HG02759 (cell line): ENCODE measurements around the gene TLCD1.
"Not testable (repeated sequence)": the region's sequence is repeated elsewhere in the genome, so short reads cannot be mapped to it uniquely, and the experiment has no call there.

Experiments
- ATAC-seq: cut with Tn5 transposase; IDR thresholded peaks from one replicate; pipeline ENCODE4 v1.9.1; 2021; ENCODE audit warnings: mild to moderate bottlenecking, moderate library complexity; ENCODE audit not compliant: unreplicated experiment

The TLCD1 gene

GRCh38 chr17:28747051-28747691 lies 21.1 kb upstream of the TLCD1 start:
- no peak for ATAC-seq

DNA sequence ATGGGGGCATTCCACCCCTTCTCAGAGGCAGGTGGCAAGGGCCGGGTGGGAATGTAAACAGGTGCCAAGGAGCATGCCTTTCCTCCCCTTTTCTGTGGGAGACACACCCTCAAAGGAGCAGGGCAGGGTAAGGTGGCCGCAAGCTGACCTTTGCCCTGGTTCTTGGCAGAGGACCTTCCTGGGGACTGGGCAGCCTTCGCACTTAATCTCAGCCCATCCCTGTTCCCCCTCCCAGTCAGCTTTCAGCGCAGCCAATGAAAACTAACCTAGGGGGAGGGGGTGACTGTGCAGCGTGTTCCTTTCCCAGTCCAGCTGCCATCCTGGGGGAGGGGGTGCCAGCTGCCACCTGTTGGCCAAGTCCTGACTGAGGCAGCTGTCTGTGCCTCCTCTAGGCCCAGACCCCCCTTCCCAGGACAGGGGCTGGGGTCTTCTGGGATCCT lies 20.6 kb upstream of the TLCD1 start:
- ATAC-seq: no peak

GRCh38 chr17:28745786-28746411 lies 19.9 kb upstream of the TLCD1 start:
- no peak for ATAC-seq

- ATAC-seq: no peak
Observed at GRCh38 chr17:28744972-28745785, 19.1 kb upstream of the TLCD1 start.

GRCh38 chr17:28744104-28744971 lies 18.3 kb upstream of the TLCD1 start:
- peak; percentile 42 for ATAC-seq

DNA sequence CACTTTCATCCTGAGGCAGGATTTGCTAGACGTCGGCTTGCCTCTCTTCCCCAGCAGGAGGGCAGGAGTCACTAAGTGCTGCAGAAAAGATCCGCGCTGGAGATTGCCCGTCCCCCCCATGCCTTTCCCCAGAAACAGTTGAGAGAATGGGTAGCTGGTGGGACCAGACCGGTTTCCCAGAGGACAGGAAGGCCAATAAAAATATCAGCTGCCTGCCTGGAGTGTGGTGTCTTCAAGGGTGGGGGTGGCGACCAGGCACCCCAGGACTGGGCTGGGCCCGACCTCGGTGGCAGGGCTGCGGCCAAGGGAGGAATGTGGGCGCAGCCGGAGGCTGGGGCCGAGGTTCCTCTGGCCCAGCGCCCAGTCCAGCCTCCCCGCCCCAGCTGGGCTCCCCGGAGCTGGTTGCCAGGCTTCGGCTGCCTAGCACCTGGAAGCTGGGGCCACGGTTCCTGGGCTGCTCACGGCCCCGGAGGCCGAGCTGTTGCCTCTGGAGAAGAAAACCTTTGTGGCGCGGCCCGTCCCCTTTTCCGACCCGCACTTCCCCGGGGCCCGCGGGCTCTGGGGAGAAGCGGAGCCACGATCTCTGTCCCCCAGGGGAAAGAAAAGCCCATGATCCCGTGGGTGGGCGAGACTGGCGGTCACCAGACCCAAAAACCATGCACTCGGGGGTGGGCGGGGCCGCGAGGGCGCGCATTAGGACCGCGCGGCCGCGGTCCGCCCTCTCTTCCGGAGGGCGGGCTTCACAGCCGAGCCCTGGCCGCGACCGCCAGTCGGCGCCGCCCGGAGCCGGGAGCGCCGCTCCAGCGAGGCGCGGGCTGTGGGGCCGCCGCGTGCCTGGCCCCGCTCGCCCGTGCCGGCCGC lies 17.4 kb upstream of the TLCD1 start, which contains the start of gene TRAF4:
Gene TRAF4, plus strand, starts transcription at position 769 of the 861 bp plus-strand sequence. CDS start 102 bp downstream, outside the sequence.
- ATAC-seq: peak; percentile 76

- ATAC-seq: no peak
Observed at GRCh38 chr17:28741358-28742349, 15.6 kb upstream of the TLCD1 start.

DNA sequence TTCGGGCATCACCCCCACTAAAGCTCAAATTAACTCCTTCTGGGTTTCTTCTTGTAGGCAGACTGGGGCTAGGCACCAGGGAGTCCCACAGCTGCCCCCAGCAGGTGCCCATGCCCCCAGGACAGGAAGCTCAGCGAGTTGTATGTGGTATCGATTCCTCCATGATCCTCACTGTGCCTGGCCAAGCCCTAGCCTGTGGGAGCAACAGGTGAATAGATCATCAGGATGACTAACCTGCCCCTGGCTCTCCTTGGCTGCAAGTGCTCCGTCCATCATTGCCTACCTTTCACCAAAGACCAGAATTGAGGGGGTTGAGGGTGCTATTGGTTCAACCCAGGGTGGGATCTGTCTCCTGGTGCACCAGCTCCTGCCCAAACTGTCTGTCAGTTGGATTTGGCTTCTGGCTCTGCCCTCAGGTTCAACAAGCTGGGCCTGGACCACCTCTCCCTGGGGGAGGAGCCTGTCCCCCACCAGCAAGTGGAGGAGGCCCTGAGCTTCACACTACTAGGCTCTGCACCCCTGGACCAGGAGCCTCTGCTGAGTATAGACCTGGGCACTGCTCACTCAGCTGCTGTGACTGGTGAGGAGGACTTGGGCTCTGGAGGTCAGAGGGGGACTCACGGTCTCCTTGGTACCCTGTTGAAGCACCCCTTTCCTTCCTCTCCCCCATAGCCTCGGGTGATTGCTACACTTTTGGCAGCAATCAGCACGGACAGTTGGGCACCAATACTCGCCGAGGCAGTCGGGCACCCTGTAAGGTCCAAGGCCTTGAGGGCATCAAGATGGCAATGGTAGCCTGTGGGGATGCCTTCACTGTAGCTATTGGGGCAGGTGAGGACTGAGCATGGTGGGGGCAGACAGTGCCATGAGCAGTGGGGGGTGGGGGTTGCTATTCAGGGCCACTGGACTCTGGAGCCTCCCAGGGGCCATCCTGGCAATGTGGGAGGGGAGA lies 14.6 kb upstream of the TLCD1 start:
- ATAC-seq: no peak

DNA sequence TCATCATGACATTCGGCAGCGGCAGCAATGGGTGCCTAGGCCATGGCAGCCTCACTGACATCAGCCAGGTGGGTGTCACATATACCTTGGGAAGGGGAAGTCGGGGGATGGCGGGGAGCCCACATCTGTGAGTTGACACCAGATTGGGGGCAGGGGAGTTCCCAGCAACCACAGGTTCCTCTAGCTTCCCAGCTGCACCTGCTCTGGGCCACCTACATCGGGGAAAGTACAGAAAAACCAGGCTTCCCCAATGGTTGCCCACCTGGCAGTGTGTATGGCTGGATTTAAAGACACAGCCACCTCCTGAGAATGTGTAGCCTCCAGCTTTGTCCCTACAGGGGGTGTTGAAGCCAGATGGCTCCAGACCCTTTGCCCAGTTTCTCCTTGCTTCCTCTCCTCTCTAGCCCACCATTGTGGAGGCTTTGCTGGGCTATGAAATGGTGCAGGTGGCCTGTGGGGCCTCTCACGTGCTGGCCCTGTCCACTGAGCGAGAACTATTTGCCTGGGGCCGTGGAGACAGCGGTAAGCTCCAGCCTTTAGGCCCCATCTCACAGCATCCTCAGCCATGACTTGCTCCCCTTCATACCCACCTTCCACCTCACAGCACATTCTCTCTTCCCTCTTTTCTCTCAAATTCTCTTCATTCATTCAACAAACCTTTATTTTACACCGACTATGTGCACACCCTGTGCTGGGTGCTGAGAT lies 12.8 kb upstream of the TLCD1 start:
- no peak for ATAC-seq

- peak; percentile 68 for ATAC-seq
Observed at GRCh38 chr17:28737770-28738679, 12.0 kb upstream of the TLCD1 start.

- no peak for ATAC-seq
Observed at GRCh38 chr17:28737316-28737715, 11.3 kb upstream of the TLCD1 start.

DNA sequence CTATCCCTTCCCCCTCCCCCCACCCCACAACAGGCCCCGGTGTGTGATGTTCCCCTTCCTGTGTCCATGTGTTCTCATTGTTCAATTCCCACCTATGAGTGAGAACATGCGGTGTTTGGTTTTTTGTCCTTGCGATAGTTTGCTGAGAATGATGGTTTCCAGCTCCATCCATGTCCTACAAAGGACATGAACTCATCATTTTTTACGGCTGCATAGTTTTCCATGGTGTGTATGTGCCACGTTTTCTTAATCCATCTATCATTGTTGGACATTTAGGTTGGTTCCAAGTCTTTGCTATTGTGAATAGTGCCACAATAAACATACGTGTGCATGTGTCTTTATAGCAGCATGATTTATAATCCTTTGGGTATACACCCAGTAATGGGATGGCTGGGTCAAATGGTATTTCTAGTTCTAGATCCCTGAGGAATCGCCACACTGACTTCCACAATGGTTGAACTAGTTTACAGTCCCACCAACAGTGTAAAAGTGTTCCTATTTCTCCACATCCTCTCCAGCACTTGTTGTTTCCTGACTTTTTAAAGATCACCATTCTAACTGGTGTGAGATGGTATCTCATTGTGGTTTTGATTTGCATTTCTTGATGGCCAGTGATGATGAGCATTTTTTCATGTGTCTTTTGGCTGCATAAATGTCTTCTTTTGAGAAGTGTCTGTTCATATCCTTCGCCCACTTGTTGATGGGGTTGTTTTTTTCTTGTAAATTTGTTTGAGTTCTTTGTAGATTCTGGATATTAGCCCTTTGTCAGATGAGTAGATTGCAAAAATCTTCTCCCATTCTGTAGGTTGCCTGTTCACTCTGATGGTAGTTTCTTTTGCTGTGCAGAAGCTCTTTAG lies 10.1 kb upstream of the TLCD1 start:
- not testable (repeated sequence) for ATAC-seq

GRCh38 chr17:28735242-28735722 lies 9.2 kb upstream of the TLCD1 start:
- no peak for ATAC-seq

- no peak for ATAC-seq
Observed at GRCh38 chr17:28734712-28735241, 8.7 kb upstream of the TLCD1 start.

GRCh38 chr17:28733346-28733745 lies 7.3 kb upstream of the TLCD1 start:
- no peak for ATAC-seq
